ENCODE data around the gene BCL2L14. TPM values are rescaled to one million over a fixed set of nuclear protein-coding genes. Genes with fewer than 3 reads are reported as not detected.

Gene BCL2L14
- 0.21 TPM in 1 of 2 replicates, not detected in the other for total RNA-seq

GRCh38 chr12:12070674-12071656 is at the start of gene BCL2L14:
TSS of gene BCL2L14 (plus strand) at chr12:12070939. CDS start at chr12:12079306, 8,367 bp downstream.

Other genes starting within 250 kb of the BCL2L14 start
- 17.1 and 28.4 TPM in 2 replicates for gene LRP6, start 196.1 kb downstream of the BCL2L14 start, total RNA-seq